Measurements from ENCODE around the gene DLGAP4. TPM values are rescaled to one million over a fixed set of nuclear protein-coding genes. Genes with fewer than 3 reads are reported as not detected.

Gene DLGAP4
- total RNA-seq, 1 donor from 2014 or later, result 15.9 TPM

GRCh38 chr20:36454332-36454697 is 148.2 kb downstream of the DLGAP4 start:
- DNase-seq (ENCODE audit: low read depth in 2 of 2), result no peak

GRCh38 chr20:36454698-36455427 is 148.7 kb downstream of the DLGAP4 start:
- peak in 1 of 2 donors; percentile 43 for DNase-seq (ENCODE audit: low read depth in 2 of 2)

- DNase-seq (ENCODE audit: low read depth in 2 of 2), result no peak
Measured at GRCh38 chr20:36455972-36456625, 150.0 kb downstream of the DLGAP4 start.

GRCh38 chr20:36460648-36461599 is 154.8 kb downstream of the DLGAP4 start:
- peak; percentile 93 to 96 for DNase-seq (ENCODE audit: low read depth in 2 of 2)

- DNase-seq (ENCODE audit: low read depth in 2 of 2), result peak; percentile 76 to 77
Measured at GRCh38 chr20:36461600-36462439, 155.7 kb downstream of the DLGAP4 start.

- DNase-seq (ENCODE audit: low read depth in 2 of 2), result peak; percentile 74 to 80
Measured at GRCh38 chr20:36462440-36463211, 156.5 kb downstream of the DLGAP4 start.

GRCh38 chr20:36463212-36464061 is 157.3 kb downstream of the DLGAP4 start:
- DNase-seq (ENCODE audit: low read depth in 2 of 2), result no peak

GRCh38 chr20:36465109-36466080 is 159.3 kb downstream of the DLGAP4 start:
- DNase-seq (ENCODE audit: low read depth in 2 of 2), result peak; percentile 57 to 75

- no peak for DNase-seq (ENCODE audit: low read depth in 2 of 2)
Measured at GRCh38 chr20:36466089-36466488, 159.9 kb downstream of the DLGAP4 start.

GRCh38 chr20:36467076-36467999 is 161.2 kb downstream of the DLGAP4 start:
- DNase-seq (ENCODE audit: low read depth in 2 of 2), result peak; percentile 59 to 68

GRCh38 chr20:36468149-36469000 is 162.2 kb downstream of the DLGAP4 start:
- DNase-seq (ENCODE audit: low read depth in 2 of 2), result peak in 1 of 2 donors; percentile 57

- peak in 1 of 2 donors; percentile 60 for DNase-seq (ENCODE audit: low read depth in 2 of 2)
Measured at GRCh38 chr20:36469973-36470372, 163.8 kb downstream of the DLGAP4 start.

GRCh38 chr20:36471885-36472636 is 165.9 kb downstream of the DLGAP4 start:
- no peak for DNase-seq (ENCODE audit: low read depth in 2 of 2)

- DNase-seq (ENCODE audit: low read depth in 2 of 2), result no peak
Measured at GRCh38 chr20:36472637-36473090, 166.5 kb downstream of the DLGAP4 start.

- DNase-seq (ENCODE audit: low read depth in 2 of 2), result no peak
Measured at GRCh38 chr20:36473164-36473563, 167.0 kb downstream of the DLGAP4 start.
